NCI-H2107 (cell line): ENCODE results near the gene LRRC4.

Experiments
- DNase-seq: peaks from one replicate; lab custom pipeline; 2025; lab: John Stamatoyannopoulos, UW

LRRC4 gene

GRCh38 chr7:128006550-128007302 lies 24.5 kb downstream of the LRRC4 start:
- DNase-seq = no peak

- no peak for DNase-seq
Measured at GRCh38 chr7:128005759-128006159, 25.5 kb downstream of the LRRC4 start.

GRCh38 chr7:128005117-128005516 lies 26.1 kb downstream of the LRRC4 start:
- peak; percentile 55 for DNase-seq

GRCh38 chr7:128004623-128005022 lies 26.6 kb downstream of the LRRC4 start:
- DNase-seq = no peak

- DNase-seq = no peak
Measured at GRCh38 chr7:128003787-128004186, 27.4 kb downstream of the LRRC4 start.

- no peak for DNase-seq
Measured at GRCh38 chr7:128003167-128003566, 28.1 kb downstream of the LRRC4 start.

- no peak for DNase-seq
Measured at GRCh38 chr7:128000854-128001265, 30.4 kb downstream of the LRRC4 start.

- no peak for DNase-seq
Measured at GRCh38 chr7:128000048-128000447, 31.2 kb downstream of the LRRC4 start.

- no peak for DNase-seq
Measured at GRCh38 chr7:127998671-127999070, 32.6 kb downstream of the LRRC4 start.

- no peak for DNase-seq
Measured at GRCh38 chr7:127997226-127997922, 33.9 kb downstream of the LRRC4 start.

GRCh38 chr7:127996253-127997071 lies 34.8 kb downstream of the LRRC4 start:
- DNase-seq = no peak

- DNase-seq = no peak
Measured at GRCh38 chr7:127995881-127996215, 35.4 kb downstream of the LRRC4 start.

GRCh38 chr7:127995156-127995880 lies 35.9 kb downstream of the LRRC4 start:
- no peak for DNase-seq

- DNase-seq = no peak
Measured at GRCh38 chr7:127993987-127994386, 37.2 kb downstream of the LRRC4 start.

- no peak for DNase-seq
Measured at GRCh38 chr7:127993317-127993716, 37.9 kb downstream of the LRRC4 start.

GRCh38 chr7:127988751-127989150 lies 42.5 kb downstream of the LRRC4 start:
- no peak for DNase-seq

- no peak for DNase-seq
Measured at GRCh38 chr7:127986581-127987521, 44.4 kb downstream of the LRRC4 start.

GRCh38 chr7:127983804-127984332 lies 47.4 kb downstream of the LRRC4 start:
- DNase-seq = no peak

- DNase-seq = no peak
Measured at GRCh38 chr7:127981965-127982364, 49.3 kb downstream of the LRRC4 start.

GRCh38 chr7:127980901-127981300 lies 50.3 kb downstream of the LRRC4 start:
- DNase-seq = no peak

- no peak for DNase-seq
Measured at GRCh38 chr7:127979728-127980126, 51.5 kb downstream of the LRRC4 start.
